Vagina (tissue), 2 donors: ENCODE data around the gene TMEM163.

ENCODE experiments used
- POLR2A ChIP-seq, 2 donors: fragments of 450-650 bp; IDR thresholded peaks; one replicate each; pipeline ENCODE4 v1.6.1; 2017; ENCODE audit warnings: antibody characterized with exemption in 2 of 2, mild to moderate bottlenecking in 2 of 2, moderate library complexity in 2 of 2
- TF ChIP-seq, protein P1 (sequence below), 3 experiments: fragments of 450-650 bp in 2 of 3; fragments of 200-600 bp in 1 of 3; sonication (generic) in 1 of 3; IDR thresholded peaks; one replicate each; pipeline ENCODE4 v1.5.1; 2017 to 2019; ENCODE audit warnings: antibody characterized with exemption in 3 of 3, mild to moderate bottlenecking in 2 of 3, moderate library complexity in 2 of 3

DNA sequence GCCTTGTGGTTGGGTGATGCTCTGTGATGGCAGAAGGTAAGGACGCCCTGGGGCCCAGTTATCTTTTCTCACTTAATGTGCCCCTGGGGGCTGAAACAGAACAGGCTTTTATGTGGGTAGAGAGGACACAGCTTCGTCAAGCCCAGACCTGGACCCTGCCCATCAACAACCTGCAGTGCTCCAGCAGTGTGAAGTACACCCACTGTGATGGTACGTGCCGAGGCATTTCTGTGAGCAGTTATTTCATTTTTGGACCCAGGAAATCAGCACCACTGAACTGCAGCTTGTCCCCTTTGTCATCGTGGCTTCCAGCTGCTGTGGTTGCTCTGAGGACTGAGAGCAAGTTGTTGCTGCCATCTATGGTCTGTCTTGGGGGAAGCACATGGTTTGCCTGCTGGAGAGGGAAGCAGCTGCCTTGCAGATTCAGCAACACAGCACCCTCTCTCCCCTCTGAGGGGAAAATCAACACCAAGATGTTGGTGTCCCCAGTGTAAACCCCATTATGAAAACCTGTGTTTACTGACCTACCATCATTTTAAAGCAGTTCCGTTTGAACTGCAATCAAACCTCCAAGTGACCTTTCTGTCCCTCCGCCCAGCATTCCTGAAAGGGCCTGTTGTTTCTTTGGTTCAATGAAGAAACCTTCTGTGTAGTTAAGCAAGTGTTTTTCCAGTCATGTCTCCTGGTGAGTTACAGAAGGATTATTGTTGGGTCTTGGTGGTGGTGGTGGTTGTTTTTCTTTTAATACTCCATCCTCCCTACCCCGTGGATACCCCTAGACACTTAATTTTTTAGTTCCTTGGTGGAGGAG lies 306.8 kb downstream of the TMEM163 start:
- TF ChIP-seq, protein P1, sequence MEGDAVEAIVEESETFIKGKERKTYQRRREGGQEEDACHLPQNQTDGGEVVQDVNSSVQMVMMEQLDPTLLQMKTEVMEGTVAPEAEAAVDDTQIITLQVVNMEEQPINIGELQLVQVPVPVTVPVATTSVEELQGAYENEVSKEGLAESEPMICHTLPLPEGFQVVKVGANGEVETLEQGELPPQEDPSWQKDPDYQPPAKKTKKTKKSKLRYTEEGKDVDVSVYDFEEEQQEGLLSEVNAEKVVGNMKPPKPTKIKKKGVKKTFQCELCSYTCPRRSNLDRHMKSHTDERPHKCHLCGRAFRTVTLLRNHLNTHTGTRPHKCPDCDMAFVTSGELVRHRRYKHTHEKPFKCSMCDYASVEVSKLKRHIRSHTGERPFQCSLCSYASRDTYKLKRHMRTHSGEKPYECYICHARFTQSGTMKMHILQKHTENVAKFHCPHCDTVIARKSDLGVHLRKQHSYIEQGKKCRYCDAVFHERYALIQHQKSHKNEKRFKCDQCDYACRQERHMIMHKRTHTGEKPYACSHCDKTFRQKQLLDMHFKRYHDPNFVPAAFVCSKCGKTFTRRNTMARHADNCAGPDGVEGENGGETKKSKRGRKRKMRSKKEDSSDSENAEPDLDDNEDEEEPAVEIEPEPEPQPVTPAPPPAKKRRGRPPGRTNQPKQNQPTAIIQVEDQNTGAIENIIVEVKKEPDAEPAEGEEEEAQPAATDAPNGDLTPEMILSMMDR (IDR thresholded peaks at IDR 0.05) = peak in 2 of 3 experiments; percentile 68 to 74
- TF ChIP-seq POLR2A (IDR thresholded peaks at IDR 0.05) = no peak
